Measurements from ENCODE around the gene IFT57. TPM values are rescaled to one million over a fixed set of nuclear protein-coding genes. Genes with fewer than 3 reads are reported as not detected.

The IFT57 gene
- polyA plus RNA-seq, 1 of the 3 experiments (the other 2 are of a cell fraction) = 81.6 TPM

- no peak overlapping the region for H3K4me2 ChIP-seq
- no peaks in the 10 kb centered on the region for H3K9me3 ChIP-seq
- no peak overlapping the region for H3K27ac ChIP-seq (ENCODE audit: low read depth in 2 of 2, low read length in 1 of 2)
- no peak overlapping the region for H2AFZ ChIP-seq (ENCODE audit: low read depth)
- no peaks in the 10 kb centered on the region for H3K9me2 ChIP-seq
- no peak for DNase-seq
- H3F3A ChIP-seq (replicated peaks; ENCODE audit: insufficient read depth) = no peaks in the 10 kb centered on the region
- no peaks in the 10 kb centered on the region for H4K20me1 ChIP-seq (ENCODE audit: insufficient read depth)
- no peaks in the 10 kb centered on the region for H3K27me3 ChIP-seq (ENCODE audit: insufficient read depth)
- H3K79me2 ChIP-seq (ENCODE audit: insufficient read depth) = no peaks in the 10 kb centered on the region
- POLR2A ChIA-PET = no interaction called here
- H3K9ac ChIP-seq = no peak overlapping the region
- no peaks in the 10 kb centered on the region for H3K36me3 ChIP-seq (replicated peaks in 1 of 2; ENCODE audit: control insufficient read depth in 1 of 2, insufficient read depth in 2 of 2, low read length in 1 of 2)
- CTCF ChIA-PET = interaction anchor here (1.2 to 1.4 kb wide), 2 partner anchors 11 to 12 kb away, joined by 3 to 4 read pairs; no protein-coding TSS in a partner anchor
- 69% methylated on average over 2 of the region's 2 CpGs for WGBS (ENCODE audit: low lambda C conversion rate)
- H3K4me1 ChIP-seq (ENCODE audit: control insufficient read depth in 1 of 2, insufficient read depth in 2 of 2, low read depth in 1 of 2, low read length in 1 of 2) = no peaks in the 10 kb centered on the region; a peak in 1 of 4 replicates
- TF ChIP-seq ELF1 (IDR thresholded peaks at IDR 0.05) (no peak), MAX (IDR thresholded peaks at IDR 0.05; ENCODE audit: low read depth) (no peak), RXRA (IDR thresholded peaks at IDR 0.05; ENCODE audit: borderline replicate concordance, low read depth) (no peak), GABPA (IDR thresholded peaks at IDR 0.05; ENCODE audit: low read depth) (no peak), ZBTB33 (IDR thresholded peaks at IDR 0.05; ENCODE audit: borderline replicate concordance, low read depth) (no peak), REST (IDR thresholded peaks at IDR 0.05; ENCODE audit: low read depth, low read length) (no peak), SMC3 (IDR thresholded peaks at IDR 0.05; ENCODE audit: low read depth, low read length) (no peak), MXI1 (IDR thresholded peaks at IDR 0.05; ENCODE audit: low read depth, low read length) (no peak)
- H3K4me3 ChIP-seq (ENCODE audit: low read depth in 2 of 2, low read length in 1 of 2) = no peak overlapping the region
Observed at GRCh38 chr3:108243243-108243642, 21.0 kb upstream of the IFT57 start.

GRCh38 chr3:108242776-108243175 lies 20.6 kb upstream of the IFT57 start:
- Histone ChIP-seq H3K79me2 (ENCODE audit: insufficient read depth) (no peaks in the 10 kb centered on the region), H3K9me2 (no peaks in the 10 kb centered on the region), H3K4me3 (ENCODE audit: low read depth in 2 of 2, low read length in 1 of 2) (no peak overlapping the region), H3K9ac (no peak overlapping the region), H3K4me1 (ENCODE audit: control insufficient read depth in 1 of 2, insufficient read depth in 2 of 2, low read depth in 1 of 2, low read length in 1 of 2) (no peaks in the 10 kb centered on the region; a peak in 1 of 4 replicates), H4K20me1 (ENCODE audit: insufficient read depth) (no peaks in the 10 kb centered on the region), H3F3A (replicated peaks; ENCODE audit: insufficient read depth) (no peaks in the 10 kb centered on the region), H3K27me3 (ENCODE audit: insufficient read depth) (no peaks in the 10 kb centered on the region), H3K9me3 (no peaks in the 10 kb centered on the region), H3K4me2 (no peak overlapping the region), H2AFZ (ENCODE audit: low read depth) (no peak overlapping the region), H3K36me3 (replicated peaks in 1 of 2; ENCODE audit: control insufficient read depth in 1 of 2, insufficient read depth in 2 of 2, low read length in 1 of 2) (no peaks in the 10 kb centered on the region), H3K27ac (ENCODE audit: low read depth in 2 of 2, low read length in 1 of 2) (no peak overlapping the region)
- CTCF ChIA-PET = interaction anchor here (1.2 to 1.4 kb wide), 2 partner anchors 11 to 13 kb away, joined by 3 to 4 read pairs; no protein-coding TSS in a partner anchor
- no peak for DNase-seq
- POLR2A ChIA-PET = no interaction called here
- no peak for TF ChIP-seq USF1 (IDR thresholded peaks at IDR 0.05; ENCODE audit: borderline replicate concordance, low read depth)
- no peak for TF ChIP-seq JUND (IDR thresholded peaks at IDR 0.05)
- TF ChIP-seq FOXJ3 (CRISPR knock-in tag; IDR thresholded peaks at IDR 0.05) = no peak
- no peak for TF ChIP-seq EZH2phosphoT487 (IDR thresholded peaks at IDR 0.05; ENCODE audit: borderline replicate concordance, low read depth)
- no peak for TF ChIP-seq SMC3 (IDR thresholded peaks at IDR 0.05; ENCODE audit: low read depth, low read length)

All from SK-N-SH (cell line).